Natural killer cell (primary cell): ENCODE data around the gene JCHAIN. TPM values are rescaled to one million over a fixed set of nuclear protein-coding genes. Genes with fewer than 3 reads are reported as not detected.

ENCODE experiments used
- ATAC-seq, 3 donors: fragments of 150-1000 bp in 2 of 3; fragments of 200-7000 bp in 1 of 3; cut with Tn5 transposase; 1 replicate in 1 of 3; 2 replicates in 2 of 3; pipeline ENCODE4 v1.10.0; 2021; ENCODE audit warnings: mild to moderate bottlenecking in 2 of 3, moderate library complexity in 2 of 3
- DNase-seq, 2 donors: peaks; one replicate each; pipeline versions ENCODE4 v3.0.0 to v3.0.0-alpha.2; 2013 to 2021; ENCODE audit warnings: mixed read lengths in 1 of 2
- H3K27ac ChIP-seq: one replicate; pipeline ENCODE4 v1.5.1; 2013; ENCODE audit warnings: mild to moderate bottlenecking, low read length
- H3K27me3 ChIP-seq: one replicate; pipeline ENCODE4 v1.6.1; 2013; ENCODE audit warnings: low read length; ENCODE audit not compliant: control insufficient read depth, insufficient read depth
- H3K36me3 ChIP-seq: one replicate; pipeline ENCODE4 v1.6.1; 2013; ENCODE audit warnings: low read length; ENCODE audit not compliant: control insufficient read depth, insufficient read depth
- H3K4me1 ChIP-seq: one replicate; pipeline ENCODE4 v1.6.1; 2013; ENCODE audit warnings: low read length; ENCODE audit not compliant: control insufficient read depth, insufficient read depth
- H3K4me3 ChIP-seq: one replicate; pipeline ENCODE4 v1.5.1; 2013; ENCODE audit warnings: low read length
- H3K9me3 ChIP-seq: one replicate; pipeline ENCODE4 v1.6.1; 2013; ENCODE audit warnings: low read length; ENCODE audit not compliant: control insufficient read depth, insufficient read depth
- H3K27ac Mint-ChIP-seq, 2 donors: one replicate each; pipeline ENCODE4 v1.8.0; 2022; ENCODE audit warnings: mild to moderate bottlenecking in 2 of 2, mixed read lengths in 2 of 2, moderate library complexity in 1 of 2
- H3K27me3 Mint-ChIP-seq, 2 donors: one replicate each; pipeline ENCODE4 v1.8.0; 2022; ENCODE audit warnings: low read depth in 2 of 2, mixed read lengths in 2 of 2
- H3K36me3 Mint-ChIP-seq: one replicate; pipeline ENCODE4 v1.8.0; 2022; ENCODE audit warnings: mixed read lengths
- H3K4me1 Mint-ChIP-seq, 2 donors: one replicate each; pipeline ENCODE4 v1.8.0; 2022; ENCODE audit warnings: mixed read lengths in 2 of 2
- H3K4me3 Mint-ChIP-seq: one replicate; pipeline ENCODE4 v1.8.0; 2022; ENCODE audit warnings: mild to moderate bottlenecking, moderate library complexity, mixed read lengths
- H3K9me3 Mint-ChIP-seq, 2 donors: one replicate each; pipeline ENCODE4 v1.8.0; 2022; ENCODE audit warnings: mixed read lengths in 2 of 2
- WGBS: methylation state at CpG from one replicate; pipeline ENCODE4 v1.1.7; 2013; ENCODE audit warnings: missing lambda C conversion rate; ENCODE audit not compliant: insufficient coverage; 5-methylcytosine and 5-hydroxymethylcytosine counted together
- intact Hi-C: fragments of 100-400 bp; cut with micrococcal nuclease; formaldehyde crosslinking; loops from one replicate; pipeline ENCODE4 v1.14.2; 2022
- total RNA-seq, 4 donors: library from RNA; stranded (reverse); fragments of 120-200 nt in 1 of 4; gene quantifications; one replicate each; pipeline versions ENCODE4 v1.2.3 to v1.2.4, GENCODE V29; 2013 to 2022
- TF ChIP-seq, protein P1 (sequence below): fragments of 200-600 bp; IDR thresholded peaks from one replicate; pipeline ENCODE4 v1.8.0; 2022; ENCODE audit warnings: antibody characterized with exemption

JCHAIN gene
- total RNA-seq: 1,000 to 10,000 TPM in 1 of 3 donors, 1 to 10 TPM in 2; 1.6 to 1,035 (median 3.5) TPM
- 95.0 TPM for total RNA-seq (2013)

DNA sequence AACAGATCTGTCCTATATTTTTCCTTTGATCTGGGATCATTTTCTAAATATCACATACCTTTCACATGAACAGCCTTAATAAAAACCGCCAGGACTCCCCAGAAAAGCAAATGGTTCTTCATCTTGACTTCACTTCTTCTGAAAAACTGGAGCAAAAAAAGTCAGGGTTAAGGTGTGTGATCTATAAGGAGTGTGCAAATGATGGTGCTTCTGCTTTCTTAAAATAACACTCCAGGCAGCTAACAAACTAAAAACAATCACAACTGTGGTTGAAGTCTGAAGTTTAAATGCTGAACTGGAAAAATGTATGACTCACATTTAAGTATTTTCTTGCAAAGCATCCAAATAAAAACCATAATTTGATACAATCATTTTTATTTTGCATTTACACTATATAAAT lies at the start of gene JCHAIN:
Gene JCHAIN, minus strand, starts transcription at position 140 of the 400 bp plus-strand sequence. Its CDS starts 18 bp downstream, at position 122.
- intact Hi-C loops: no loop called here
- no peaks in the 10 kb centered on the region for H3K27me3 ChIP-seq
- H3K4me1 ChIP-seq: no peaks in the 10 kb centered on the region
- peak within 1 kb of the TSS; percentile 16 for H3K4me3 ChIP-seq
- 40% methylated on average over 1 of the region's 1 CpG for whole genome bisulfite sequencing
- Mint-ChIP-seq H3K27ac (no peak within 1 kb of the TSS), H3K4me3 (no peak within 1 kb of the TSS), H3K9me3 (no peaks in the 10 kb centered on the region), H3K4me1 (no peaks in the 10 kb centered on the region), H3K36me3 (no peaks in the 10 kb centered on the region), H3K27me3 (peaks cover 6 to 16% of the 10 kb centered on the region in 2 donors)
- H3K9me3 ChIP-seq: no peaks in the 10 kb centered on the region
- no peaks in the 10 kb centered on the region for H3K36me3 ChIP-seq
- no peak within 1 kb of the TSS for H3K27ac ChIP-seq
- DNase-seq (no peak), ATAC-seq (no peak)
- TF ChIP-seq, protein P1, sequence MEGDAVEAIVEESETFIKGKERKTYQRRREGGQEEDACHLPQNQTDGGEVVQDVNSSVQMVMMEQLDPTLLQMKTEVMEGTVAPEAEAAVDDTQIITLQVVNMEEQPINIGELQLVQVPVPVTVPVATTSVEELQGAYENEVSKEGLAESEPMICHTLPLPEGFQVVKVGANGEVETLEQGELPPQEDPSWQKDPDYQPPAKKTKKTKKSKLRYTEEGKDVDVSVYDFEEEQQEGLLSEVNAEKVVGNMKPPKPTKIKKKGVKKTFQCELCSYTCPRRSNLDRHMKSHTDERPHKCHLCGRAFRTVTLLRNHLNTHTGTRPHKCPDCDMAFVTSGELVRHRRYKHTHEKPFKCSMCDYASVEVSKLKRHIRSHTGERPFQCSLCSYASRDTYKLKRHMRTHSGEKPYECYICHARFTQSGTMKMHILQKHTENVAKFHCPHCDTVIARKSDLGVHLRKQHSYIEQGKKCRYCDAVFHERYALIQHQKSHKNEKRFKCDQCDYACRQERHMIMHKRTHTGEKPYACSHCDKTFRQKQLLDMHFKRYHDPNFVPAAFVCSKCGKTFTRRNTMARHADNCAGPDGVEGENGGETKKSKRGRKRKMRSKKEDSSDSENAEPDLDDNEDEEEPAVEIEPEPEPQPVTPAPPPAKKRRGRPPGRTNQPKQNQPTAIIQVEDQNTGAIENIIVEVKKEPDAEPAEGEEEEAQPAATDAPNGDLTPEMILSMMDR: no peak

DNA sequence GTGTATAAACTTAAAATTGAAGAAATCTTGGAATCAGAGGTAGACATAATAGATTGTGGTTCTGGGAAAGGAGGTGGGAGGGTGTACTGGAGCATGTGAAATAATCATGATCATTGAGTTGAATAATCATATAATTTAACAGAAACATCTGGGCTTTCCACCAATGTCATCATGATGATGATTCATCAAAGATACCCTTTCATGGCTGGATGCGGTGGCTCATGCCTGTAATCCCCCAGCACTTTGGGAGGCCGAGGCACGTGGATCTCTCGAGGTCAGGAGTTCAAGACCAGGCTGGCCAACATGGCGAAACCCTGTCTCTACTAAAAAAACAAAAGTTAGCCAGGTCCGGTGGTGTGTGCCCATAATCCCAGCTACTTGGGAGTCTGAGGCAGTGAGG lies 48.8 kb upstream of the JCHAIN start:
- no peaks in the 10 kb centered on the region for H3K27me3 ChIP-seq
- H3K27ac Mint-ChIP-seq: no peak overlapping the region
- H3K36me3 ChIP-seq: no peaks in the 10 kb centered on the region
- no peaks in the 10 kb centered on the region for H3K9me3 ChIP-seq
- intact Hi-C loops: no loop called here
- no peak overlapping the region for H3K4me3 Mint-ChIP-seq
- H3K27me3 Mint-ChIP-seq: no peaks in the 10 kb centered on the region
- H3K27ac ChIP-seq: no peak overlapping the region
- 76% methylated on average over 6 of the region's 6 CpGs for WGBS
- TF ChIP-seq, protein P1: no peak
- peaks cover 7 to 14% of the 10 kb centered on the region in 2 donors for H3K4me1 Mint-ChIP-seq
- peaks cover 10% of the 10 kb centered on the region for H3K4me1 ChIP-seq
- DNase-seq (no peak), ATAC-seq (no peak)
- no peak overlapping the region for H3K4me3 ChIP-seq
- H3K9me3 Mint-ChIP-seq: no peaks in the 10 kb centered on the region
- no peaks in the 10 kb centered on the region for H3K36me3 Mint-ChIP-seq

DNA sequence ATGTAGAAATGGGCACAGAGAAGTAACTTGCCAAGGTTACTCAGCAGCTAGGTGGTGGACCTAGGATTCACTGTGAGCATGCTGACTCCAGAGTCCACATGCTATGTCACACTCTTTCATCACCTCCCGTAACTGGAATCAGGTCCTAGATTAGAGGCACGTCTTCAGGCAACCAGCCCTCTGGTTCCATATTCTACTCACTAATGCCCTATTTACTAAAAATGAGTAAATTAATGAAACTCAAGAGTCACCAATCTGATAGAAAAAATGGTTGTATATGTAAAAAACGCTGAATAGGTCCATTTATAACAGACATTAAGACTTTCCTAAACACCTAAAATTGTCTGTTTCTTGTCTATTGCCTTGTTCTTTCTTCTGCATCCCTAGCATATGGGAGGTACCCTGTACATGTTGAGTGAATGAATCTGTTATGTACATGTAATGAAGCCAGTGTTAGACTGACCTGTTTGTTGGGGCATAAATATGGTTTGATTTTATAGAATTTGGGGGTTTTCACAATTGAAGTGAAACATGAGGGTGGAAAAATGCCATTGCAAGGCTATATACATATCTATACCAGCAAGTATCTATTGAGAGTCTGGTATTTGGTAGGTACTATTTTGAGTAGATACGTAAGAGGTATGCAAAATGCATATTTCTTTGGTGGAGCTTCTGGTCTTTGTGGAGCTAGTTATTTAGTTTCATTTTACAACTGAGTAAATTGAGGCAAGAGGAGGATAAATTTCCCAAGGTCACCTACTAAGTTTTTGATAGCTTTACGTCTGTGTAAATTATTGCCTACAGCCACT lies 48.0 kb upstream of the JCHAIN start:
- no peak overlapping the region for H3K4me3 Mint-ChIP-seq
- intact Hi-C loops: no loop called here
- no peaks in the 10 kb centered on the region for H3K36me3 Mint-ChIP-seq

More for the DNA sequence above, 48.0 kb upstream of the JCHAIN start:
- DNase-seq (no peak), ATAC-seq (peak in 1 of 3 donors; percentile 45)
- Histone ChIP-seq H3K36me3 (no peaks in the 10 kb centered on the region), H3K27ac (no peak overlapping the region), H3K4me1 (peaks cover 10% of the 10 kb centered on the region), H3K27me3 (no peaks in the 10 kb centered on the region), H3K4me3 (no peak overlapping the region), H3K9me3 (no peaks in the 10 kb centered on the region)
- no peaks in the 10 kb centered on the region for H3K9me3 Mint-ChIP-seq
- 67% methylated on average over 3 of the region's 5 CpGs for WGBS
- no peak overlapping the region for H3K27ac Mint-ChIP-seq
- no peaks in the 10 kb centered on the region for H3K27me3 Mint-ChIP-seq
- H3K4me1 Mint-ChIP-seq: peaks cover 7 to 14% of the 10 kb centered on the region in 2 donors
- TF ChIP-seq, protein P1: no peak
